Kidney epithelial cell (primary cell): ENCODE results near the gene DEXI. TPM values are rescaled to one million over a fixed set of nuclear protein-coding genes. Genes with fewer than 3 reads are reported as not detected.

Source experiments
- DNase-seq: peaks from one replicate; pipeline ENCODE4 v3.0.0-alpha.2; 2010; ENCODE audit warnings: low read depth
- H3K27me3 ChIP-seq: 2 replicates; pipeline ENCODE4 v1.6.0; 2011; ENCODE audit warnings: low read length; ENCODE audit not compliant: control insufficient read depth, insufficient read depth
- H3K36me3 ChIP-seq: 2 replicates; pipeline ENCODE4 v1.5.1; 2011; ENCODE audit warnings: low read length; ENCODE audit not compliant: control insufficient read depth, insufficient read depth
- H3K4me3 ChIP-seq: 2 replicates; pipeline ENCODE4 v1.5.1; 2011; ENCODE audit warnings: low read depth, mild to moderate bottlenecking, control low read depth, low read length
- CTCF ChIP-seq: IDR thresholded peaks from 2 replicates; pipeline ENCODE4 v1.5.1; 2011; ENCODE audit warnings: mild to moderate bottlenecking, moderate library complexity, low read length, control low read depth, inconsistent platforms; ENCODE audit not compliant: insufficient read depth, poor library complexity, severe bottlenecking
- total RNA-seq: library from RNA; depleted of rRNA; stranded (reverse); fragments of >200 nt; gene quantifications from 2 replicates; pipeline ENCODE4 v1.2.3, GENCODE V29; 2015

DEXI gene
- total RNA-seq, 1 donor from 2014 or later: 62.5 TPM

DNA sequence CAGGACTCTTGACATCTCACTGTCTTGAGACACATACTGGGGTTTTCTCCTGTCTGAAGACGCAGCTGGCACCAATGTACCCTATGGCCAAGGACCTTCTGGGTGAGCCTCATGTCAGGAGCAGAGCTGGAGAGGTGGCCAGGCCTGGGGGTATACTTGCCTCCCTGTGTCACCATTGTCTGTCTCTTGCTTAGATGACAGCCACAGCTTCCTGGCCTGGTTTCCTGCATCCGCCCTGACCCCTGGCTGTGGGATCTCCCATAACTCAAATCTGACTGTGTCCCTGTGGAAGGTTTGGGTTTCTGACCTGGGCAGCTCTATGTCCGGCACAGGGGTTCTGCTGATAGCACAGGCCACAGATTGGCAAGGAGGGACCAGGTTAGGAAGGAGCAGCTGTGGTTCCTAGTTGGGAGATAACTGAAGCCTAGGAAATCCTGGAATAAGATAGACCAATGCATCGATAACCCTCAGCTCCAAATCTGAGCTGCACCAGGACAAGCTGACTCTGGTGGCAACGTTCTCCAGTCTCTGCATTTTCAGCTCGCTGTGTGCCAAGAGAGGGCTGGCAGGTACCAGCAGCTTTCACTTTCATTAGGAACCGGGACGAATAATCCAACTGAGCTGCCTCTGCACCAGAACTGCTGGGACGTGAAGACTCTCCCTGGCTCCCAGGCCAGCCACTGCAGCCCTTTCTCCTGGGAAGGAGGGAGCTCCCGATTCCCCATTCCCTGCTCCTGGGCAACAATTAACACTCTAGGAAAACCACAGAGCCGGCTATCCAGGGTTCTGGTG lies 5.0 kb downstream of the DEXI start:
- no peaks in the 10 kb centered on the region for H3K36me3 ChIP-seq
- no peaks in the 10 kb centered on the region for H3K27me3 ChIP-seq
- DNase-seq: no peak
- no peak for TF ChIP-seq CTCF
- H3K4me3 ChIP-seq: no peak overlapping the region

DNA sequence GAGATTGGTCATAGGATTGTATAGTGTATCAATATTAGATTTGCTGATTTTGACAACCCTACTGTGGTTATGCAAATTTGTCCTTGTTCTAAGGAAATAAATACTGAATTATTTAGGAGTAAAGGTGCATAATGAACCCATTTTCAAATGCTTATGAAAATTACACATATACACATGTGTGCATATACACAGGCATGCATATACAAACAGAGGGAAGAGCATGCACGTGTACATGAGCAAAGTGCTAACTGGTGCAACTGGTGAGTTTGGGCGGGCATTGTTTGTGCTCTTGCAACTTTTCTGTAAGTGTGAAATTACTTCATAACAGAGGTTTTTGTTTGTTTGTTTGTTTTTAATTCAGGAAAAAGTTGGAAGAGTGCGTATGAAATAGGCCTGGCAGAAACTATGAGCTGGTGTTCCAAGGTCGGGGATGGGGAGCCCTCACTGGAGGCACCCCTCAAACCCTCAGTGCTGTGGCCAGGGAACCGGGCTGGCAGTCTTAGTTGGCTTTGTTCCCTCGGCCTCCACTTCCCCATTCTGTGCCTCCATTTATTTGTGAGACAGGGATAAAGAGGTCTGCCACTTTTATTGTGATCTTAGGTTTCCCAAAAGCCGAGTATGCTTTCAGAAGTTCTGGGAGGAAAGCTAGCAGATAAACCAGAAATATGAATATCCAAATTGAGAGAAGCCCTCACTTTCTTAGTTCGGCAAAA lies 5.8 kb downstream of the DEXI start:
- Histone ChIP-seq H3K36me3 (no peaks in the 10 kb centered on the region), H3K27me3 (no peaks in the 10 kb centered on the region), H3K4me3 (no peak overlapping the region)
- no peak for TF ChIP-seq CTCF
- DNase-seq: no peak

DNA sequence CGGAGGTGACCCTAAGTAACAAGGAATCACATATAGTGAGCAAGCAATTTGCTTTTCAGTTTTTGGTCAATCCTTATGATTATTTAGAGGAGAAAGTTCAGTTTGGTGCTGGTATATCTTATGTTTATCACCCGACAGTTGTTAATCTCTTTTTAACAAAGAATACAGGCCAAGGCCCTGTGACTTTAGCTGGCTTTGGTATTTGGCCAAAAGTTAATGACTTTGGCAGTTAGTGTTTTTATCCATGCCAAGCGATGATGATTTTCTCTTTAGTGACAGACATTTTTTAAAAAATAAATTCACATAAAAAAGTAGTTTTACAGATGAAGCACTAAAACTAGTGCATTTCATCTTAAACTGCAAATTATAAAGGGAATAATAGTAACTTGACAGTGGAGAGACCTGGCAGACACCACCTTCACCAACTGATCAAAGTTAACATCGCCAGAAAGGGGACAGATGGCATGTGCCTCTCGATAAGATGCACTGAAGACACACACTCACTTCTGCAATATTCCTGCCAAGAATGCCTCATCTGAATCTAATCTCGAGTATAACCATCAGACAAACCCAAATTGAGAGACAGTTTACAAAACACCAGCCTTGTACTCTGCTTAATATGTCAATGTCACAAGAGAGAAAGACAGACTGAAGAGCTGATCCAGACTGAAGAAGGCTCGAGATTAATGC lies 6.9 kb downstream of the DEXI start:
- no peak for TF ChIP-seq CTCF
- H3K27me3 ChIP-seq: no peaks in the 10 kb centered on the region
- DNase-seq: no peak
- H3K4me3 ChIP-seq: no peak overlapping the region
- H3K36me3 ChIP-seq: no peaks in the 10 kb centered on the region

DNA sequence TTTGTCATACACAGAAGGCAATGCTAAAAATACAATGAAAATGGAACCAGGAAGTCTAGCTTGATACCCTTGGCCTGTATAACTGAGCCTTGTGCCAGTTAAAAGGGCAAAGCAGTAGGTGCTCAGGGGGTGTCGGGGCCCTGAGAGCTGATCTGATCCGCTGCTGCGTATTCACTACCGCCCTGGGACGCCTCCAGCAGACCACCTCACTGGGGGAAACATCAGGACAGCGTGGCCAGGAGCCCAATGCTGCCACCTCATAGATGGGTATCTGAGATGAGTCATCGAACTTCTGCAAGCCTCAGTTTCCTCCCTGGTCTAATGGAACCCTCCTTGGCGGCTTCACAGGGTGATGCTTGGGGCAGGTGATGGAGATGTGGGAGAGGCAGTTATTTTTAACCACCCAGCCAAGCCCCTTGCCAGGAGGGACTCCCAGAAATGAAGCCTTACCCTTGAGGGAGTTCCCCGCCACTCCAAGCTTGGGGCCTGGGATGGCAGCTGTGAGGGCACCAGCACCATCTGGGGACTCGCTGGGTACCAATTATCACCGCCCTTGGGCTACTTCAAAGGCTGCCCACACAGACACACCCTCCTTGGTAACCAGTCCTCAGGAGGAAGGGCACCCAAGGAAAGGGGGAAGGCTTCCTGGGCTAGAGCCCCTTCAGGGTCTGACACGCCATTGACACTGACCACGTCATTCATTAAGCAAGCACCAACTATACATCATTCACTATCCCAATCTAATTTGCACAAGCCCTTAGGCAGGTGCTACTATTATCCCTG lies 7.8 kb downstream of the DEXI start:
- Histone ChIP-seq H3K36me3 (no peaks in the 10 kb centered on the region), H3K4me3 (no peak overlapping the region), H3K27me3 (no peaks in the 10 kb centered on the region)
- no peak for DNase-seq
- no peak for TF ChIP-seq CTCF

DNA sequence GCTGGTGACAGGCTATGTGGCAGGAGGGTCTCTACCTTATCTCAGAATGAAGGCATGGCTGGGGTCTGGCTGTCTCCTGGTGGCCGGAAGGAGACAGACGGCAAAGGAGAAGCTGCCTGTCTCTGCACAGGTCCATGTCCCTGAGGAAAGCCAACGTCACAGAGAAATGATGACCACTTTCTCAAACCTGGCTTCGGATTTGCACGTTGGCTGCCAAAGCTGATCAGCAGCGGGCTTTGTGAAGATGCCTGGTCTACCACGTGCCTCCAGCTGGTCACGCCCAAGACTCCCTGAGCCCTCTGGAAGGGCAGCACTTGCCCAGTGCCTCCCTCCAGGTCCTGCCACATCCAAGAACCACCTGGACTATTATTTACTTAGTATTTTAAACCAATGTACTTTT lies 8.4 kb downstream of the DEXI start:
- H3K27me3 ChIP-seq: no peaks in the 10 kb centered on the region
- no peaks in the 10 kb centered on the region for H3K36me3 ChIP-seq

More for the DNA sequence above, 8.4 kb downstream of the DEXI start:
- TF ChIP-seq CTCF: no peak
- H3K4me3 ChIP-seq: no peak overlapping the region
- no peak for DNase-seq
